HFFc6 (cell line): ENCODE results near the gene PRDM10. TPM values are rescaled to one million over a fixed set of nuclear protein-coding genes. Genes with fewer than 3 reads are reported as not detected.

Experiments
- DNase-seq: peaks from one replicate; pipeline ENCODE4 v3.0.0-alpha.2; 2018
- H3K27ac Mint-ChIP-seq: 2 replicates; pipeline ENCODE4 v1.8.0; 2020; ENCODE audit warnings: mild to moderate bottlenecking, mixed read lengths
- H3K27me3 Mint-ChIP-seq: 2 replicates; pipeline ENCODE4 v1.8.0; 2021; ENCODE audit warnings: mild to moderate bottlenecking, moderate library complexity, mixed read lengths; ENCODE audit not compliant: insufficient read depth
- H3K36me3 Mint-ChIP-seq: 2 replicates; pipeline ENCODE4 v1.8.0; 2021; ENCODE audit warnings: low read depth, mixed read lengths
- H3K4me1 Mint-ChIP-seq: 2 replicates; pipeline ENCODE4 v1.8.0; 2020; ENCODE audit warnings: low read depth, mixed read lengths
- H3K4me3 Mint-ChIP-seq: 2 replicates; pipeline ENCODE4 v1.8.0; 2020; ENCODE audit warnings: mild to moderate bottlenecking, moderate library complexity, mixed read lengths
- H3K9me3 Mint-ChIP-seq: 2 replicates; pipeline ENCODE4 v1.8.0; 2020; ENCODE audit warnings: mild to moderate bottlenecking, mixed read lengths
- CTCF ChIP-seq: fragments of 200-600 bp; sonication (generic); IDR thresholded peaks from 2 replicates; pipeline ENCODE4 v1.5.0; 2021; ENCODE audit warnings: antibody characterized with exemption, mild to moderate bottlenecking
- total RNA-seq, 6 experiments: library from RNA; stranded (reverse); fragmentation: NEBNext Ultra II Directional; extraction: Animal tissue kit (Norgen Biotek cat#: 25700); gene quantifications; 2 replicates in 1 of 6; 3 replicates in 5 of 6; pipeline ENCODE4 v1.2.3, GENCODE V29; 2021

Gene PRDM10
- total RNA-seq, 6 experiments from 2014 or later: 7.0 to 8.6 (median 7.8) TPM

GRCh38 chr11:129969920-129970319 lies 32.7 kb downstream of the PRDM10 start:
- H3K27ac Mint-ChIP-seq: no peak overlapping the region
- peaks cover 1% of the 10 kb centered on the region; the same call in 1 of the 2 replicates for H3K27me3 Mint-ChIP-seq
- peaks cover 21% of the 10 kb centered on the region for H3K4me1 Mint-ChIP-seq
- H3K36me3 Mint-ChIP-seq: peaks cover 19% of the 10 kb centered on the region
- H3K9me3 Mint-ChIP-seq: no peaks in the 10 kb centered on the region
- DNase-seq: no peak
- H3K4me3 Mint-ChIP-seq: no peak overlapping the region
- no peak for TF ChIP-seq CTCF

- no peaks in the 10 kb centered on the region for H3K9me3 Mint-ChIP-seq
- H3K36me3 Mint-ChIP-seq: peaks cover 19% of the 10 kb centered on the region
- H3K27me3 Mint-ChIP-seq: peaks cover 3% of the 10 kb centered on the region; the same call in 1 of the 2 replicates
- no peak for TF ChIP-seq CTCF
- H3K4me3 Mint-ChIP-seq: no peak overlapping the region
- H3K4me1 Mint-ChIP-seq: peaks cover 10% of the 10 kb centered on the region
- H3K27ac Mint-ChIP-seq: no peak overlapping the region
- no peak for DNase-seq
Observed at GRCh38 chr11:129968591-129969419, 33.8 kb downstream of the PRDM10 start.

GRCh38 chr11:129967996-129968395 lies 34.6 kb downstream of the PRDM10 start:
- DNase-seq: no peak
- no peak for TF ChIP-seq CTCF
- peaks cover 4% of the 10 kb centered on the region; the same call in 1 of the 2 replicates for H3K27me3 Mint-ChIP-seq
- no peaks in the 10 kb centered on the region for H3K9me3 Mint-ChIP-seq
- H3K4me3 Mint-ChIP-seq: no peak overlapping the region
- peaks cover 10% of the 10 kb centered on the region for H3K4me1 Mint-ChIP-seq
- H3K36me3 Mint-ChIP-seq: peaks cover 19% of the 10 kb centered on the region
- no peak overlapping the region for H3K27ac Mint-ChIP-seq

- Mint-ChIP-seq H3K4me1 (peaks cover 17% of the 10 kb centered on the region), H3K4me3 (no peak overlapping the region), H3K27ac (no peak overlapping the region), H3K9me3 (no peaks in the 10 kb centered on the region), H3K36me3 (peaks cover 8% of the 10 kb centered on the region), H3K27me3 (peaks cover 6% of the 10 kb centered on the region; the same call in 1 of the 2 replicates)
- DNase-seq: no peak
- no peak for TF ChIP-seq CTCF
Observed at GRCh38 chr11:129965248-129965647, 37.4 kb downstream of the PRDM10 start.

GRCh38 chr11:129960216-129961214 lies 42.1 kb downstream of the PRDM10 start:
- peaks cover 24% of the 10 kb centered on the region for H3K4me1 Mint-ChIP-seq
- no peaks in the 10 kb centered on the region for H3K9me3 Mint-ChIP-seq
- peaks cover 6% of the 10 kb centered on the region; the same call in 1 of the 2 replicates for H3K27me3 Mint-ChIP-seq
- peak; percentile 90 for DNase-seq
- H3K4me3 Mint-ChIP-seq: peak overlapping the region; percentile 2; the same call in 1 of the 2 replicates
- TF ChIP-seq CTCF: no peak
- peak overlapping the region; percentile 27; the same call in 1 of the 2 replicates for H3K27ac Mint-ChIP-seq
- H3K36me3 Mint-ChIP-seq: peaks cover 18% of the 10 kb centered on the region
